Sigmoid colon (tissue), 4 donors: Measurements from ENCODE around the gene GOLGA2.

Experiments used
- POLR2A ChIP-seq, 2 donors: fragments of 450-650 bp; IDR thresholded peaks; one replicate each; pipeline ENCODE4 v1.6.1; 2016; ENCODE audit warnings: antibody characterized with exemption in 2 of 2, mild to moderate bottlenecking in 2 of 2, moderate library complexity in 2 of 2
- POLR2AphosphoS5 ChIP-seq, 4 donors: sonication (generic); formaldehyde crosslinking; IDR thresholded peaks; one replicate each; pipeline ENCODE4 v1.6.1; 2017; ENCODE audit warnings: antibody characterized with exemption in 4 of 4
- TF ChIP-seq, protein P1 (sequence below), 4 experiments: fragments of 450-650 bp in 3 of 4; fragments of 200-600 bp in 1 of 4; IDR thresholded peaks; one replicate each; pipeline ENCODE4 v1.5.1; 2016 to 2019; ENCODE audit warnings: antibody characterized with exemption in 4 of 4, mild to moderate bottlenecking in 3 of 4, moderate library complexity in 2 of 4

DNA sequence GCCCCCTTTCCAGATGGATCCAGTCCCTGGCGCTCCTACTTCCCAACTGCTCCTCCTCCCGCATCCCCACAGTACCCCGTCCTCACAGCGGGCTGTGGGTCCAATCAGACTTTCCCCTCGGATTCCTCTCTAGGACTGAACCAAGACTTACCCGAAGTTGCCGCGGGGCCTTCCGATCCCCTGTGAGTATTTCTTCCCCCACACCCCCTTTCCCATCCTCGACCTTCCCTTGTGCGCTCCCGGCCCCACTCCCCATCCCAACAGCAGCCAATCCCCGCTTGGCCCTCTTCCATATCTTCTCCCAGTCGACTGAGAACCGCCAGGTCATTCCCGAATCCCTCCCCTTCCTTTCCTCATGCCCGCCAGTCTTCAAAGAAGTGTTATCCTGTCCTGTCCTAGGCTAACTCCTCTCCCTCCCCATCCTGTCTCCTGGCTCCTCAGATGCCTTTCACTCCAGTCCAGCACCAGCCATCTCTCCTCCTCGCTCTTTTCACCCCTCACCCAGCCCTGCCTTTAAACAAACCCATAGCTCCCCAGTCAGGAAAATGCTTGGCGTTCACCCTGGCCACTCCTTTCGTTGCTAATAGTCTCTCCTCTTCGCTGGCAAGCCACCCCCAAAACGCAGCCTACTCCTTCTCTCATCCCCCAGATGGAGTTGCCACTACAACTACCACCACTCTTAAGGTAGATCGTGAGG is 915 bp upstream of the GOLGA2 start:
- TF ChIP-seq POLR2A (IDR thresholded peaks at IDR 0.05) (no peak), POLR2AphosphoS5 (IDR thresholded peaks at IDR 0.05) (no peak)
- TF ChIP-seq, protein P1, sequence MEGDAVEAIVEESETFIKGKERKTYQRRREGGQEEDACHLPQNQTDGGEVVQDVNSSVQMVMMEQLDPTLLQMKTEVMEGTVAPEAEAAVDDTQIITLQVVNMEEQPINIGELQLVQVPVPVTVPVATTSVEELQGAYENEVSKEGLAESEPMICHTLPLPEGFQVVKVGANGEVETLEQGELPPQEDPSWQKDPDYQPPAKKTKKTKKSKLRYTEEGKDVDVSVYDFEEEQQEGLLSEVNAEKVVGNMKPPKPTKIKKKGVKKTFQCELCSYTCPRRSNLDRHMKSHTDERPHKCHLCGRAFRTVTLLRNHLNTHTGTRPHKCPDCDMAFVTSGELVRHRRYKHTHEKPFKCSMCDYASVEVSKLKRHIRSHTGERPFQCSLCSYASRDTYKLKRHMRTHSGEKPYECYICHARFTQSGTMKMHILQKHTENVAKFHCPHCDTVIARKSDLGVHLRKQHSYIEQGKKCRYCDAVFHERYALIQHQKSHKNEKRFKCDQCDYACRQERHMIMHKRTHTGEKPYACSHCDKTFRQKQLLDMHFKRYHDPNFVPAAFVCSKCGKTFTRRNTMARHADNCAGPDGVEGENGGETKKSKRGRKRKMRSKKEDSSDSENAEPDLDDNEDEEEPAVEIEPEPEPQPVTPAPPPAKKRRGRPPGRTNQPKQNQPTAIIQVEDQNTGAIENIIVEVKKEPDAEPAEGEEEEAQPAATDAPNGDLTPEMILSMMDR (IDR thresholded peaks at IDR 0.05): no peak
